HG02870 (cell line): ENCODE measurements around the gene USP28.
"Not testable (repeated sequence)": the region's sequence is repeated elsewhere in the genome, so short reads cannot be mapped to it uniquely, and the experiment has no call there.

Experiments
- ATAC-seq: cut with Tn5 transposase; IDR thresholded peaks from one replicate; pipeline ENCODE4 v1.9.1; 2021; ENCODE audit warnings: mild to moderate bottlenecking, moderate library complexity; ENCODE audit not compliant: unreplicated experiment

Gene USP28

GRCh38 chr11:113879446-113879845, 4.1 kb upstream of the USP28 start:
- ATAC-seq = not testable (repeated sequence)

- ATAC-seq = no peak
These were observed 2.3 kb upstream of the USP28 start for GRCh38 chr11:113877670-113878055.

GRCh38 chr11:113876798-113877669, 1.7 kb upstream of the USP28 start:
- no peak for ATAC-seq

- ATAC-seq = no peak
These were observed 864 bp upstream of the USP28 start for GRCh38 chr11:113876074-113876797.

GRCh38 chr11:113874581-113875233, 665 bp downstream of the USP28 start:
- peak; percentile 40 for ATAC-seq

- no peak for ATAC-seq
These were observed 1.3 kb downstream of the USP28 start for GRCh38 chr11:113874096-113874495.

GRCh38 chr11:113873236-113873626, 2.1 kb downstream of the USP28 start:
- ATAC-seq = no peak

- no peak for ATAC-seq
These were observed 4.0 kb downstream of the USP28 start for GRCh38 chr11:113871336-113871735.

- no peak for ATAC-seq
These were observed 7.4 kb downstream of the USP28 start for GRCh38 chr11:113867843-113868503.

GRCh38 chr11:113865873-113866272, 9.5 kb downstream of the USP28 start:
- no peak for ATAC-seq

- ATAC-seq = no peak
These were observed 11.0 kb downstream of the USP28 start for GRCh38 chr11:113864410-113864809.

GRCh38 chr11:113862435-113862834, 12.9 kb downstream of the USP28 start:
- no peak for ATAC-seq

- no peak for ATAC-seq
These were observed 15.7 kb downstream of the USP28 start for GRCh38 chr11:113859665-113860064.

GRCh38 chr11:113856966-113857759, 18.2 kb downstream of the USP28 start:
- ATAC-seq = no peak

GRCh38 chr11:113855803-113856202, 19.6 kb downstream of the USP28 start:
- ATAC-seq = no peak

GRCh38 chr11:113850188-113850587, 25.2 kb downstream of the USP28 start:
- no peak for ATAC-seq

- ATAC-seq = no peak
These were observed 25.7 kb downstream of the USP28 start for GRCh38 chr11:113849713-113850112.

GRCh38 chr11:113847580-113847979, 27.8 kb downstream of the USP28 start:
- no peak for ATAC-seq

- ATAC-seq = no peak
These were observed 28.3 kb downstream of the USP28 start for GRCh38 chr11:113847111-113847510.

GRCh38 chr11:113841691-113842090, 33.7 kb downstream of the USP28 start:
- no peak for ATAC-seq
